ENCODE results near the gene NDFIP1. TPM values are rescaled to one million over a fixed set of nuclear protein-coding genes. Genes with fewer than 3 reads are reported as not detected.
"Not testable (repeated sequence)": the region's sequence is repeated elsewhere in the genome, so short reads cannot be mapped to it uniquely, and the experiment has no call there.

Gene NDFIP1
- total RNA-seq, 6 experiments from 2014 or later = 50.4 to 61.1 (median 57.1) TPM

- H3K36me3 ChIP-seq = no peaks in the 10 kb centered on the region
- H3K9me3 ChIP-seq = no peaks in the 10 kb centered on the region
- TF ChIP-seq CTCF (IDR thresholded peaks at IDR 0.05) (no peak), POLR2A (IDR thresholded peaks at IDR 0.05) (no peak)
- no peak overlapping the region for H3K27ac ChIP-seq
- no peaks in the 10 kb centered on the region for H3K4me1 ChIP-seq
- ATAC-seq (no peak), DNase-seq (no peak)
- H3K27me3 ChIP-seq = no peaks in the 10 kb centered on the region
- H3K4me3 ChIP-seq = no peak overlapping the region
- WGBS (ENCODE audit: insufficient coverage, low coverage, low lambda C conversion rate, missing lambda C conversion rate) = 82% methylated on average over 5 of the region's 12 CpGs
- intact Hi-C loops (cut with DNase I) = no loop called here
Observed at GRCh38 chr5:142087920-142088679, 20.5 kb upstream of the NDFIP1 start.

DNA sequence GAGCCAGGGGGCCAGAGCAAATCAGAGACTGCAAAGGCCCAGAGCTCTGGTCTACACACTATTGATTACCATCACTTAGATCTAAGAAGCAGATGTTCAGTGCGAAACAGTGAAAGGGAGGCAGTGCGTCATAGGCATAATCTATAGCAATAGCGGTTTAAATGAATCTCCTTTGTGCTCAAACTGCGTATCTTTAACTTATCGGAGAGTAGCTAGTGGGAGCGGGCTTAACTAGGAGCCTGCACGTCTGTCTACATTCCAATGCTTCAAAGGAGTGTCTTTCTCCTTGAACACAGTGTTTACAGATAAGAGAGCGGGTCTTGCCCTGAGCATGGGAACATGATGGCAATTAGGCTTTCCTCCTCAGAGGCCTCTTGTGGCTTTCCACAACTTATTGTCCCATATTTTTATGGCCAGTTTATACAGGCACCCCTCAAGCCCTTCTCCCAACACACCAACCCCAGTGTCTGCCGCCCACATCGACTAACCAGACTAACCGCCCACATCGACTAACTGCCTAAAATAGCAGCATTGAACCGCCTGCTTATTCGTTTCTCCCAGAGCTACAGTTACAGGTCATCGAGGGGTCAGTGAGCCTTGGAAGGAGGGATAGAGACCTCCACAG lies 19.6 kb upstream of the NDFIP1 start:
- ATAC-seq; H3K4me3 ChIP-seq; H3K27ac ChIP-seq; intact Hi-C loops (cut with DNase I); H3K27me3 ChIP-seq; H3K4me1 ChIP-seq; DNase-seq; H3K9me3 ChIP-seq; H3K36me3 ChIP-seq: not testable (repeated sequence)
- 74% methylated on average over 15 of the region's 15 CpGs for WGBS (ENCODE audit: insufficient coverage, low coverage, low lambda C conversion rate, missing lambda C conversion rate)

DNA sequence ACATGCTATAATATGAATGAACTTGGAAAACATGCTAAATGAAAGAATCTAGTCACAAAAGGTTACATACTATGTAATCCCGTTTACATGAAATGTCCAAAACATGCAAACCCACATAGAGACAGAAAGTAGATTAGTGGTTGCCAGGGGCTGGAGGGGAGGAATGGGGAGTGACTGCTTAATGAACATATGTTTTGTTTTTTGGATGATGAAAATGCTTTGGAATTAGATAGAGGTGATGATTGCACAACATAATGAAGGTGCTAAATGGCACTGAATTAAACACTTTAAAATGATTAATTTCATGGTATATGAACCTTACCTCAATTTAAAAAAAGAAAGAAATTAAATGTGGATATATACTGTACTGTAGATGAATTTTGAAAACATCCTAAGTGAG lies 17.6 kb upstream of the NDFIP1 start:
- no peak overlapping the region for H3K4me3 ChIP-seq
- no peak overlapping the region for H3K27ac ChIP-seq
- no peaks in the 10 kb centered on the region for H3K27me3 ChIP-seq
- DNase-seq (no peak), ATAC-seq (no peak)
- intact Hi-C loops (cut with DNase I) = no loop called here
- no peaks in the 10 kb centered on the region for H3K9me3 ChIP-seq
- no peaks in the 10 kb centered on the region for H3K36me3 ChIP-seq
- TF ChIP-seq POLR2A (IDR thresholded peaks at IDR 0.05) = no peak
- no peak for TF ChIP-seq CTCF (IDR thresholded peaks at IDR 0.05)
- H3K4me1 ChIP-seq = no peaks in the 10 kb centered on the region
- WGBS (ENCODE audit: insufficient coverage, low coverage, low lambda C conversion rate, missing lambda C conversion rate) = 17% methylated on average over 1 of the region's 1 CpG

DNA sequence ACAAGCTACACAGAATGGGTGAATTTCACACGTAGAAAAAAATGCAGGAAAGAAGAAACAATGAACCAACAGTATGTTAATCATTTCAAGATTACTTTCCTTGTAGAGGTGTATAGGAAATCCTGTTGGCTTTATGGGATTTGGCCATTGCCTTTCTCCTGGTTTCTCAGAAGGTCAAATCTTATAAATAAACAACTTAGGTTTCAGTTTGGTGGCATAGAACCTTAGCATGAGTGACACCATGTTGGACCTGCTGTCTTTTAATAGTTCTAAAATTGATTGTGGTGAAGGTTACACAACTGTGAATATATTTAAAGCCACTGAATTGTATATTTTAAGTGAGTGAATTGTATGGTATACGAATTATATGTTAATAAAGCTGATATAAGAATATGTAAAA lies 16.7 kb upstream of the NDFIP1 start:
- DNase-seq (no peak), ATAC-seq (no peak)
- Histone ChIP-seq H3K4me3 (no peak overlapping the region), H3K4me1 (no peaks in the 10 kb centered on the region), H3K27me3 (no peaks in the 10 kb centered on the region), H3K36me3 (no peaks in the 10 kb centered on the region), H3K9me3 (no peaks in the 10 kb centered on the region), H3K27ac (no peak overlapping the region)
- TF ChIP-seq POLR2A (IDR thresholded peaks at IDR 0.05) (no peak), CTCF (IDR thresholded peaks at IDR 0.05) (no peak)
- WGBS (ENCODE audit: insufficient coverage, low coverage, low lambda C conversion rate, missing lambda C conversion rate) = 27% methylated on average over 2 of the region's 2 CpGs
- intact Hi-C loops (cut with DNase I) = no loop called here

DNA sequence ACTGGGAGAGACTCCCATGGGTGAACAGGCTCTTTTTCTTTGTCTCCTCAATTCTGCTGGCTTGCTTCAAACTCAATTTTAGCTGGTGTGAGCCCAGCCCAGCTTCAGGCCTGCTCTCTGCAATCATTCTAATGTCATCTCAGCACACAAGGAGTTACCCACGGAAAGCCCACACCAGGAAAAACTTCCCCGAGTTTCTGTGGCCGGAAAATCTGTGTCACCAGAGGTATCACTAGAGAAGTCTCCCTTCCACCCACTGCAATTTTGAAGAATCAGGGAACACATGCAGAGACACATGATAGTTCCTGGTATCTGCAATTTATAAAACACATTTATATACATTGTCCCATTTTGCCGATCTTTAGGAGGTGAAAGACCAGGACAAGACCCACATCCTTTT lies 13.5 kb upstream of the NDFIP1 start:
- WGBS (ENCODE audit: insufficient coverage, low coverage, low lambda C conversion rate, missing lambda C conversion rate) = 43% methylated on average over 4 of the region's 4 CpGs

More for the DNA sequence above, 13.5 kb upstream of the NDFIP1 start:
- H3K27me3 ChIP-seq = no peaks in the 10 kb centered on the region
- no peaks in the 10 kb centered on the region for H3K4me1 ChIP-seq
- DNase-seq (no peak), ATAC-seq (no peak)
- no peak overlapping the region for H3K4me3 ChIP-seq
- TF ChIP-seq CTCF (IDR thresholded peaks at IDR 0.05) (no peak), POLR2A (IDR thresholded peaks at IDR 0.05) (no peak)
- no peak overlapping the region for H3K27ac ChIP-seq
- intact Hi-C loops (cut with DNase I) = no loop called here
- H3K9me3 ChIP-seq = no peaks in the 10 kb centered on the region
- no peaks in the 10 kb centered on the region for H3K36me3 ChIP-seq

All from right lobe of liver (tissue), 6 donors.